ENCODE data around the gene GC. TPM values are rescaled to one million over a fixed set of nuclear protein-coding genes. Genes with fewer than 3 reads are reported as not detected.

Gene GC
- total and polyA plus RNA-seq, 10 of the 15 experiments (the other 5 are each of a cell fraction or from before 2014, with no cell fraction given), result 2.3 TPM; not detected in 9

DNA sequence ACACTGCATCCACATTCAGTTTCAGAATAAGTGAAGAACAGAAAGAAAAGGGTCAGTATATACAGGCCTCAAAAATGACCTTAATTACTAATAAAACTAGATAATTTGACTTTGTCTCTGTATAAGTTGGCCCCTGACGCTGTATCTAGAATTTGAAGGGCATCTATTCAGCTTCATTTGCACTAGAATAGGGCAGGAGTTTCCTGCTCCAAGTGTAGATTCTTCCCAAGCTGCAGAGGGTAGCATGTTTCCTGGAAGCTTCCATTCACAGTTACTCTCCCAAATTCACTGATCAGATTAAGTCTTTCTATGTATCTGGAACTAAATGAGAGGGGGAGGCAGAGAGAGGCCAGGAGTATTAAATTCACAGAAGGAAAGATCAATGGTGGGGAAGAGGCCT lies 90.9 kb downstream of the GC start:
- H2AFZ ChIP-seq (ENCODE audit: control insufficient read depth, low read depth, low read length), result no peak overlapping the region
- no peak overlapping the region for H3K4me3 ChIP-seq
- ChIA-PET SMC1A (ENCODE audit: uncharacterized antibody, unreplicated experiment) (interaction anchor here (0.6 to 1.3 kb wide), 2 partner anchors 9 to 1867 kb away, joined by 3 read pairs; no protein-coding TSS in a partner anchor), RAD21 (ENCODE audit: unreplicated experiment) (no interaction called here), CTCF (interaction anchor here (0.7 kb wide), 1 partner anchor 436 kb away, joined by 3 read pairs; no protein-coding TSS in a partner anchor), POLR2A (no interaction called here)
- H4K20me1 ChIP-seq (ENCODE audit: control insufficient read depth, insufficient read depth), result no peaks in the 10 kb centered on the region
- H3K4me2 ChIP-seq (ENCODE audit: control insufficient read depth, insufficient read depth), result no peak overlapping the region
- DNase-seq (ENCODE audit: low read depth, low spot score) (no peak), ATAC-seq (no peak), FAIRE-seq (no peak)
- intact Hi-C loops (cut with micrococcal nuclease; ENCODE audit: unreplicated experiment) (no loop called here), in situ Hi-C loops (cut with MboI) (no loop called here)
- WGBS (ENCODE audit: insufficient coverage, insufficient replicate concordance, low lambda C conversion rate, missing lambda C conversion rate), result 0% methylated on average over 1 of the region's 1 CpG
- H3K27ac ChIP-seq (ENCODE audit: control insufficient read depth, insufficient read depth), result no peak overlapping the region
- TF ChIP-seq POLR2AphosphoS5 (IDR thresholded peaks at IDR 0.05; ENCODE audit: low read length) (no peak), RAD51 (IDR thresholded peaks at IDR 0.05) (no peak), NR2C2 (IDR thresholded peaks at IDR 0.05; ENCODE audit: borderline replicate concordance, control insufficient read depth, insufficient read length, low read depth) (no peak), TBL1XR1 (IDR thresholded peaks at IDR 0.05; ENCODE audit: low read depth, low read length) (no peak), STAT1 (conservative IDR thresholded peaks at IDR 0.05) (no peak), FOXM1 (IDR thresholded peaks at IDR 0.05; ENCODE audit: low read depth, low read length) (no peak), EED (IDR thresholded peaks at IDR 0.05; ENCODE audit: low read depth) (no peak), NRF1 (conservative IDR thresholded peaks at IDR 0.05; ENCODE audit: low read depth, low read length) (no peak), JUNB (IDR thresholded peaks at IDR 0.05) (no peak), STAT3 (IDR thresholded peaks at IDR 0.05; ENCODE audit: low read depth, low read length) (no peak), SMAD1 (IDR thresholded peaks at IDR 0.05; ENCODE audit: low read depth, partially characterized antibody) (no peak), WRNIP1 (IDR thresholded peaks at IDR 0.05; ENCODE audit: borderline replicate concordance, low read depth, low read length) (no peak), CREM (IDR thresholded peaks at IDR 0.05; ENCODE audit: low read depth) (no peak), SUZ12 (IDR thresholded peaks at IDR 0.05; ENCODE audit: unreplicated experiment) (no peak), IKZF1 (conservative IDR thresholded peaks at IDR 0.05) (no peak), FOXK2 (IDR thresholded peaks at IDR 0.05) (no peak)
- TF ChIP-seq, protein P1, sequence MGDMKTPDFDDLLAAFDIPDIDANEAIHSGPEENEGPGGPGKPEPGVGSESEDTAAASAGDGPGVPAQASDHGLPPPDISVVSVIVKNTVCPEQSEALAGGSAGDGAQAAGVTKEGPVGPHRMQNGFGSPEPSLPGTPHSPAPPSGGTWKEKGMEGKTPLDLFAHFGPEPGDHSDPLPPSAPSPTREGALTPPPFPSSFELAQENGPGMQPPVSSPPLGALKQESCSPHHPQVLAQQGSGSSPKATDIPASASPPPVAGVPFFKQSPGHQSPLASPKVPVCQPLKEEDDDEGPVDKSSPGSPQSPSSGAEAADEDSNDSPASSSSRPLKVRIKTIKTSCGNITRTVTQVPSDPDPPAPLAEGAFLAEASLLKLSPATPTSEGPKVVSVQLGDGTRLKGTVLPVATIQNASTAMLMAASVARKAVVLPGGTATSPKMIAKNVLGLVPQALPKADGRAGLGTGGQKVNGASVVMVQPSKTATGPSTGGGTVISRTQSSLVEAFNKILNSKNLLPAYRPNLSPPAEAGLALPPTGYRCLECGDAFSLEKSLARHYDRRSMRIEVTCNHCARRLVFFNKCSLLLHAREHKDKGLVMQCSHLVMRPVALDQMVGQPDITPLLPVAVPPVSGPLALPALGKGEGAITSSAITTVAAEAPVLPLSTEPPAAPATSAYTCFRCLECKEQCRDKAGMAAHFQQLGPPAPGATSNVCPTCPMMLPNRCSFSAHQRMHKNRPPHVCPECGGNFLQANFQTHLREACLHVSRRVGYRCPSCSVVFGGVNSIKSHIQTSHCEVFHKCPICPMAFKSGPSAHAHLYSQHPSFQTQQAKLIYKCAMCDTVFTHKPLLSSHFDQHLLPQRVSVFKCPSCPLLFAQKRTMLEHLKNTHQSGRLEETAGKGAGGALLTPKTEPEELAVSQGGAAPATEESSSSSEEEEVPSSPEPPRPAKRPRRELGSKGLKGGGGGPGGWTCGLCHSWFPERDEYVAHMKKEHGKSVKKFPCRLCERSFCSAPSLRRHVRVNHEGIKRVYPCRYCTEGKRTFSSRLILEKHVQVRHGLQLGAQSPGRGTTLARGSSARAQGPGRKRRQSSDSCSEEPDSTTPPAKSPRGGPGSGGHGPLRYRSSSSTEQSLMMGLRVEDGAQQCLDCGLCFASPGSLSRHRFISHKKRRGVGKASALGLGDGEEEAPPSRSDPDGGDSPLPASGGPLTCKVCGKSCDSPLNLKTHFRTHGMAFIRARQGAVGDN (IDR thresholded peaks at IDR 0.05), result no peak
- TF ChIP-seq, protein P2, sequence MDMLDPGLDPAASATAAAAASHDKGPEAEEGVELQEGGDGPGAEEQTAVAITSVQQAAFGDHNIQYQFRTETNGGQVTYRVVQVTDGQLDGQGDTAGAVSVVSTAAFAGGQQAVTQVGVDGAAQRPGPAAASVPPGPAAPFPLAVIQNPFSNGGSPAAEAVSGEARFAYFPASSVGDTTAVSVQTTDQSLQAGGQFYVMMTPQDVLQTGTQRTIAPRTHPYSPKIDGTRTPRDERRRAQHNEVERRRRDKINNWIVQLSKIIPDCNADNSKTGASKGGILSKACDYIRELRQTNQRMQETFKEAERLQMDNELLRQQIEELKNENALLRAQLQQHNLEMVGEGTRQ (IDR thresholded peaks at IDR 0.05; ENCODE audit: borderline replicate concordance, low read depth, low read length), result no peak
- no peaks in the 10 kb centered on the region for H3K9me3 ChIP-seq (replicated peaks; ENCODE audit: control insufficient read depth, insufficient read depth, low read length)
- BruUV-seq (replicated peaks), result no TSS peak
- no peaks in the 10 kb centered on the region for H3K27me3 ChIP-seq (replicated peaks in 1 of 2; ENCODE audit: control insufficient read depth in 2 of 2, insufficient read depth in 2 of 2, low read length in 1 of 2)
- H3K79me2 ChIP-seq (ENCODE audit: control insufficient read depth, insufficient read depth, low read length), result no peaks in the 10 kb centered on the region
- H3K36me3 ChIP-seq (ENCODE audit: control insufficient read depth in 2 of 2, insufficient read depth in 2 of 2, low read length in 1 of 2), result no peaks in the 10 kb centered on the region
- no peaks in the 10 kb centered on the region for H3K4me1 ChIP-seq (ENCODE audit: control insufficient read depth, insufficient read depth, low read length)
- no peak overlapping the region for H3K9ac ChIP-seq (ENCODE audit: control insufficient read depth, insufficient read depth, low read length)

Data from GM12878 (cell line).